IMR-90 (cell line): ENCODE results near the gene CAMK2G.

Source experiments
- MAZ ChIP-seq: IDR thresholded peaks from 2 replicates; pipeline ENCODE4 v1.6.1; 2012; ENCODE audit warnings: low read depth, mild to moderate bottlenecking, low read length, improper control_type of control experiment, moderate library complexity, borderline replicate concordance
- TF ChIP-seq, protein P1 (sequence below): conservative IDR thresholded peaks from 2 replicates; pipeline ENCODE4 v1.5.1; 2012; ENCODE audit warnings: mild to moderate bottlenecking, low read depth, low read length, improper control_type of control experiment

DNA sequence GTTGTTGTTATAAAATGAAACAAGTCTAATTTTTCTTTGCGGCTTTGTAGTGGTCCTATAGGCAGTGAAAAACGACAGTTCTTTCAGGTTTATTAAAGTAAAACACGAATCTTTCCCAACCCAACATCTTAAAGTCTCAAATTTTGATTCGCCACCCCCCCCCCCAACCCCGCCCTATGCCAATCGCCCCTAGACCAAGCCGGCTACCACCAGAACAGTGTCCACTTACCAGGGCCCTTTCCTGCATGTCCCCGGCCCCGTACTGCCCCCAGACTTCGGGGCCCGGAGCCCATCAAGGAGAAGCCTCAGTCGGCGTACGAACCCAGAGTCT, 92.8 kb downstream of the CAMK2G start:
- TF ChIP-seq, protein P1, sequence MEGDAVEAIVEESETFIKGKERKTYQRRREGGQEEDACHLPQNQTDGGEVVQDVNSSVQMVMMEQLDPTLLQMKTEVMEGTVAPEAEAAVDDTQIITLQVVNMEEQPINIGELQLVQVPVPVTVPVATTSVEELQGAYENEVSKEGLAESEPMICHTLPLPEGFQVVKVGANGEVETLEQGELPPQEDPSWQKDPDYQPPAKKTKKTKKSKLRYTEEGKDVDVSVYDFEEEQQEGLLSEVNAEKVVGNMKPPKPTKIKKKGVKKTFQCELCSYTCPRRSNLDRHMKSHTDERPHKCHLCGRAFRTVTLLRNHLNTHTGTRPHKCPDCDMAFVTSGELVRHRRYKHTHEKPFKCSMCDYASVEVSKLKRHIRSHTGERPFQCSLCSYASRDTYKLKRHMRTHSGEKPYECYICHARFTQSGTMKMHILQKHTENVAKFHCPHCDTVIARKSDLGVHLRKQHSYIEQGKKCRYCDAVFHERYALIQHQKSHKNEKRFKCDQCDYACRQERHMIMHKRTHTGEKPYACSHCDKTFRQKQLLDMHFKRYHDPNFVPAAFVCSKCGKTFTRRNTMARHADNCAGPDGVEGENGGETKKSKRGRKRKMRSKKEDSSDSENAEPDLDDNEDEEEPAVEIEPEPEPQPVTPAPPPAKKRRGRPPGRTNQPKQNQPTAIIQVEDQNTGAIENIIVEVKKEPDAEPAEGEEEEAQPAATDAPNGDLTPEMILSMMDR: no peak
- TF ChIP-seq MAZ: no peak
